K562 (cell line): ENCODE results near the gene TNFAIP8L1. TPM values are rescaled to one million over a fixed set of nuclear protein-coding genes. Genes with fewer than 3 reads are reported as not detected.

Source experiments
- ATAC-seq: fragments of 200-7000 bp; cut with Tn5 transposase; 3 replicates; pipeline ENCODE4 v1.9.1; 2020; ENCODE audit warnings: moderate library complexity
- BruUV-seq: library from RNA; stranded (reverse); fragments of 400-500 nt; replicated peaks from 2 replicates; lab custom pipeline; 2021; lab: Mats Ljungman, UMichigan
- CTCF ChIA-PET: fragments of 300-600 bp; formaldehyde crosslinking; extraction: SDS; loops from one replicate; lab custom pipeline; 2021; ENCODE audit warnings: low intra/inter-chr PET ratio; lab: Yijun Ruan, JAX
- POLR2A ChIA-PET: fragments of 300-600, 350-650 bp; sonication (Branson Sonifier 250); formaldehyde crosslinking; extraction: SDS; loops from one replicate; lab custom pipeline; 2021; ENCODE audit warnings: antibody characterized with exemption, inconsistent platforms; lab: Yijun Ruan, JAX
- DNase-seq, 4 experiments: peaks; one replicate each; pipeline versions ENCODE4 v3.0.0 to v3.0.0-alpha.2; 2011 to 2018; ENCODE audit warnings: low spot score in 3 of 4, mixed read lengths in 3 of 4; ENCODE audit errors: extremely low read depth in 1 of 4
- FAIRE-seq: peaks from 2 replicates; lab custom pipeline; 2011; peaks lifted over from hg19 to GRCh38; lab: Jason Lieb, UNC
- H2AFZ ChIP-seq: 2 replicates; pipeline ENCODE4 v1.6.0; 2011; ENCODE audit warnings: low read depth, low read length, control low read depth, inconsistent platforms
- H3K27ac ChIP-seq: fragments of 200-600 bp; 3 replicates; pipeline ENCODE4 v1.8.0; 2011; ENCODE audit warnings: low read depth, mild to moderate bottlenecking, control low read depth, inconsistent platforms, low read length, moderate library complexity, mixed read lengths; ENCODE audit errors: extremely low read depth
- H3K27me3 ChIP-seq, 2 experiments: fragments of 300-600 bp in 1 of 2; 2 replicates in 1 of 2; 3 replicates in 1 of 2; pipeline versions ENCODE4 v1.6.0 to v1.8.0; 2011; ENCODE audit warnings: inconsistent platforms in 2 of 2, low read length in 2 of 2, mild to moderate bottlenecking in 1 of 2, mixed read lengths in 1 of 2, moderate library complexity in 1 of 2; ENCODE audit not compliant: control insufficient read depth in 2 of 2, insufficient read depth in 2 of 2
- H3K36me3 ChIP-seq: fragments of 300-600 bp; 3 replicates; pipeline ENCODE4 v1.8.0; 2011; ENCODE audit warnings: mild to moderate bottlenecking, low read length, inconsistent platforms; ENCODE audit not compliant: control insufficient read depth, insufficient read depth
- H3K4me1 ChIP-seq, 2 experiments: fragments of 200-600 bp in 1 of 2; replicated peaks in 1 of 2; 2 replicates in 1 of 2; 3 replicates in 1 of 2; pipeline versions ENCODE4 v1.5.1 to v1.8.0; 2011; ENCODE audit warnings: inconsistent platforms in 2 of 2, low read length in 2 of 2, mild to moderate bottlenecking in 1 of 2, mixed read lengths in 1 of 2, moderate library complexity in 1 of 2; ENCODE audit not compliant: control insufficient read depth in 2 of 2, insufficient read depth in 2 of 2
- H3K4me2 ChIP-seq: 2 replicates; pipeline ENCODE4 v1.6.1; 2011; ENCODE audit warnings: low read length, control low read depth, inconsistent platforms, mixed read lengths; ENCODE audit not compliant: insufficient read depth
- H3K4me3 ChIP-seq: fragments of 200-600 bp; sonication (generic), shearing (Covaris generic); 2 replicates; pipeline ENCODE4 v1.5.1; 2016; ENCODE audit warnings: control low read depth, inconsistent platforms
- H3K79me2 ChIP-seq: fragments of 200-600 bp; 3 replicates; pipeline ENCODE4 v1.8.0; 2011; ENCODE audit warnings: low read length, inconsistent platforms; ENCODE audit not compliant: control insufficient read depth, insufficient read depth
- H3K9ac ChIP-seq, 2 experiments: 2 replicates each; pipeline versions ENCODE4 v1.6.0 to v1.6.1; 2011; ENCODE audit warnings: low read depth in 2 of 2, low read length in 2 of 2, control low read depth in 1 of 2, inconsistent platforms in 1 of 2, mild to moderate bottlenecking in 1 of 2, mixed read lengths in 1 of 2; ENCODE audit not compliant: insufficient read depth in 1 of 2
- H3K9me1 ChIP-seq: one replicate; pipeline ENCODE4 v1.6.0; 2011; ENCODE audit warnings: inconsistent platforms, mild to moderate bottlenecking, low read length, moderate library complexity; ENCODE audit not compliant: control insufficient read depth, insufficient read depth
- H3K9me3 ChIP-seq: replicated peaks from 2 replicates; pipeline ENCODE4 v1.5.1; 2011; ENCODE audit warnings: low read depth, low read length, inconsistent platforms; ENCODE audit not compliant: control insufficient read depth, insufficient read depth
- H4K20me1 ChIP-seq: replicated peaks from 2 replicates; pipeline ENCODE4 v1.6.1; 2011; ENCODE audit warnings: low read length, inconsistent platforms, mixed read lengths; ENCODE audit not compliant: control insufficient read depth, insufficient read depth
- BRCA1 ChIP-seq, 2 experiments: fragments of 450-650 bp in 1 of 2; sonication (generic) in 1 of 2; formaldehyde crosslinking in 1 of 2; IDR thresholded peaks; 2 replicates each; pipeline versions ENCODE4 v1.5.0 to v1.6.1; 2017 to 2020; ENCODE audit warnings: mild to moderate bottlenecking in 1 of 2, missing genetic modification reagents in 1 of 2
- CTCFL ChIP-seq: IDR thresholded peaks from 2 replicates; pipeline ENCODE4 v1.6.1; 2011; ENCODE audit warnings: borderline replicate concordance, low read depth, mild to moderate bottlenecking, moderate library complexity, low read length; ENCODE audit not compliant: insufficient read depth, poor library complexity, severe bottlenecking
- POLR3A ChIP-seq: IDR thresholded peaks from 2 replicates; pipeline ENCODE4 v1.6.1; 2011; ENCODE audit warnings: borderline replicate concordance, mild to moderate bottlenecking, moderate library complexity; ENCODE audit not compliant: insufficient read length, insufficient read depth; ENCODE audit errors: extremely low read depth
- WGBS: fragments of 100-300 bp; shearing (Covaris generic); methylation state at CpG from one replicate; pipeline ENCODE4 v1.1.6; 2016; ENCODE audit warnings: low coverage, mixed read lengths; ENCODE audit not compliant: insufficient coverage; ENCODE audit errors: missing lambda C conversion rate; 5-methylcytosine and 5-hydroxymethylcytosine counted together
- in situ Hi-C: fragments of 300-500 bp; cut with MboI; formaldehyde crosslinking; loops from 4 replicates; pipeline ENCODE4 v1.15.0; 2018; ENCODE audit warnings: inconsistent platforms, mixed read lengths
- intact Hi-C: fragments of 100-400 bp; cut with micrococcal nuclease; formaldehyde crosslinking; loops from 2 replicates; pipeline ENCODE4 v1.14.2; 2022
- polyA plus RNA-seq, 8 experiments: library from polyadenylated mRNA; depleted of rRNA in 4 of 8; stranded (reverse) in 5 of 8; unstranded in 3 of 8; fragments of >200 nt; fragmentation: Nextera tagmentation in 2 of 8; fragmentation: Illumina TruSeq in 1 of 8; extraction: Ambion mirVana in 2 of 8; extraction: Trizol in 1 of 8; gene quantifications; 2 replicates each; pipeline versions ENCODE4 v1.2.1 to v1.2.3, GENCODE V29; 2011 to 2014; ENCODE audit warnings: inconsistent platforms in 1 of 8, missing spikeins in 1 of 8
- total RNA-seq, 7 experiments: library from RNA; depleted of rRNA in 6 of 7; stranded (reverse); fragments of >200 nt in 6 of 7; fragmentation: Illumina TruSeq in 2 of 7; extraction: Trizol in 2 of 7; gene quantifications; 2 replicates each; pipeline versions ENCODE4 v1.2.1 to v1.2.3, GENCODE V29; 2011 to 2021; ENCODE audit warnings: low replicate concordance in 1 of 7

The TNFAIP8L1 gene
- total and polyA plus RNA-seq, 9 of the 15 experiments (the other 6 are each of a cell fraction or from before 2014, with no cell fraction given): 0.69 to 9.3 (median 4.9) TPM

DNA sequence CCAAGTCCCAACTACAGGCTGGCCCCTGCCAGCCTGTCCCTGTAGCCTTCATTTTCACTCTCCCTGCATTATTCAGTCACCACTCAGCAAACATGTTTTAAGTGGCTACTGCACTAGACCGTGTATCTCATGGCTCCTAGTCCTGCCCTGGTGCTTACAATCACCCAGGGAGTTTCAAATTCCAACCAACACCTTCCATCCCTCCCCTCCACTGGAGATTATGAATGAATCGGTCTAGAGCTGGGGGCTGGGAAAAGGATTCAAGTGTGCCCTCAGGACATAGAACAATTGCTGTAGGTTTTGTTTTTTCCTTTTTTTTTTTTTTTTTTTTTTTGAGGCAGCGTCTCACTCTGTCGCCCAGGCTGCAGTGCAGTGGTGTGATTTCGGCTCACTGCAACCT is 15.0 kb upstream of the TNFAIP8L1 start:
- Histone ChIP-seq H3K36me3 (no peaks in the 10 kb centered on the region), H3K9ac (no peak overlapping the region), H3K4me2 (no peak overlapping the region), H3K27me3 (no peaks in the 10 kb centered on the region; a peak in 1 of 5 replicates), H2AFZ (no peak overlapping the region), H3K9me3 (no peaks in the 10 kb centered on the region), H3K79me2 (no peaks in the 10 kb centered on the region), H3K4me1 (peaks cover 9 to 13% of the 10 kb centered on the region in 2 experiments; a peak in 4 of 5 replicates), H4K20me1 (no peaks in the 10 kb centered on the region), H3K9me1 (no peaks in the 10 kb centered on the region), H3K4me3 (no peak overlapping the region), H3K27ac (no peak overlapping the region; the same call in 2 of the 3 replicates)
- ChIA-PET CTCF (interaction anchor here (1.2 kb wide), 1 partner anchor 9 kb away, joined by 4 read pairs; no protein-coding TSS in a partner anchor), POLR2A (no interaction called here)
- DNase-seq (no peak), FAIRE-seq (no peak), ATAC-seq (no peak)
- WGBS: 59% methylated on average over 5 of the region's 5 CpGs
- intact Hi-C loops (no loop called here), in situ Hi-C loops (no loop called here)
- TF ChIP-seq BRCA1 (IDR thresholded peaks at IDR 0.05) (no peak), BRCA1 (CRISPR knock-in tag; IDR thresholded peaks at IDR 0.05) (no peak), POLR3A (peak; percentile 13)
- BruUV-seq: no TSS peak

- intact Hi-C loops: no loop called here
- no peaks in the 10 kb centered on the region for H3K9me1 ChIP-seq
- FAIRE-seq: peak; percentile 57
- H3K79me2 ChIP-seq: no peaks in the 10 kb centered on the region
- no peaks in the 10 kb centered on the region for H4K20me1 ChIP-seq
- H3K36me3 ChIP-seq: no peaks in the 10 kb centered on the region
- no peak overlapping the region for H3K9ac ChIP-seq
- 0 out of 3 replicates have a peak overlapping the region, but pooled peaks have one; percentile 17 for H3K27ac ChIP-seq
- no peak overlapping the region for H3K4me3 ChIP-seq
- peaks cover 9 to 13% of the 10 kb centered on the region in 2 experiments; a peak in 4 of 5 replicates for H3K4me1 ChIP-seq
- no TSS peak for BruUV-seq
- WGBS: 24% methylated on average over 6 of the region's 6 CpGs
- peak; percentile 75 for ATAC-seq
- H3K4me2 ChIP-seq: no peak overlapping the region
- DNase-seq: peak; percentile 43 to 69 (median 54)
- ChIA-PET CTCF (interaction anchor here (1.2 kb wide), 1 partner anchor 9 kb away, joined by 4 read pairs; no protein-coding TSS in a partner anchor), POLR2A (interaction anchor here (0.7 kb wide), 1 partner anchor 101 kb away, joined by 3 read pairs; no protein-coding TSS in a partner anchor)
- no peaks in the 10 kb centered on the region for H3K9me3 ChIP-seq
- peak overlapping the region; percentile 67; the same call in 1 of the 2 replicates for H2AFZ ChIP-seq
- in situ Hi-C loops: no loop called here
- no peaks in the 10 kb centered on the region; a peak in 1 of 5 replicates for H3K27me3 ChIP-seq
- TF ChIP-seq CTCFL: no peak
Measured at GRCh38 chr19:4624733-4625362, 14.5 kb upstream of the TNFAIP8L1 start.
